Spleen (tissue), 7 donors: ENCODE results near the gene APOC1.

Experiments used
- CTCF ChIP-seq, 11 experiments: fragments of 200-600 bp in 7 of 11; fragments of 450-650 bp in 4 of 11; sonication (generic) in 4 of 11; IDR thresholded peaks in 8 of 11; conservative IDR thresholded peaks in 3 of 11; 1 replicate in 7 of 11; 2 replicates in 4 of 11; pipeline versions ENCODE4 v1.4.0 to v1.8.0; 2016 to 2021; ENCODE audit warnings: antibody characterized with exemption in 11 of 11, inconsistent platforms in 4 of 11, mild to moderate bottlenecking in 1 of 11
- POLR2A ChIP-seq, 3 donors: fragments of 450-650 bp; IDR thresholded peaks; one replicate each; pipeline ENCODE4 v1.5.1; 2017; ENCODE audit warnings: antibody characterized with exemption in 3 of 3, mild to moderate bottlenecking in 1 of 3
- donor health status: DM: no; HTN: no; CAD: no; lungs with moderate emphysema.
- donor health status: DM: no; HTN: no; CAD: no.
- donor health status: DM: no; HTN: no; CAD: no.

GRCh38 chr19:44930088-44930487 is 15.7 kb downstream of the APOC1 start:
- no peak for TF ChIP-seq CTCF (IDR thresholded peaks at IDR 0.05 in 8 of 11, conservative IDR thresholded peaks at IDR 0.05 in 3 of 11)
- TF ChIP-seq POLR2A (IDR thresholded peaks at IDR 0.05), result no peak
